SK-MEL-5 (cell line): Measurements from ENCODE around the gene CRYAB. TPM values are rescaled to one million over a fixed set of nuclear protein-coding genes. Genes with fewer than 3 reads are reported as not detected.

ENCODE experiments used
- DNase-seq: peaks from one replicate; pipeline ENCODE4 v3.0.0-alpha.2; 2016; ENCODE audit warnings: low read depth, low spot score
- in situ Hi-C: cut with HindIII; loops from 2 replicates; pipeline ENCODE4 v1.10.0; 2016; ENCODE audit warnings: low sequenced_read_pairs, high pct_unique_total_duplicates, low pct_unique_long_range_greater_than_20kb
- small RNA-seq, 2 experiments: library from RNA; depleted of rRNA; stranded (forward); fragments of <200 nt; gene quantifications; one replicate each; pipeline ENCODE3, GENCODE V24; 2014
- total RNA-seq: library from RNA; depleted of rRNA; stranded (reverse); fragments of >200 nt; shearing (Covaris generic); gene quantifications from 2 replicates; pipeline ENCODE4 v1.2.3, GENCODE V29; 2014; rRNA removed

CRYAB gene
- total RNA-seq, 1 experiment from 2014 or later, result 9.9 TPM

DNA sequence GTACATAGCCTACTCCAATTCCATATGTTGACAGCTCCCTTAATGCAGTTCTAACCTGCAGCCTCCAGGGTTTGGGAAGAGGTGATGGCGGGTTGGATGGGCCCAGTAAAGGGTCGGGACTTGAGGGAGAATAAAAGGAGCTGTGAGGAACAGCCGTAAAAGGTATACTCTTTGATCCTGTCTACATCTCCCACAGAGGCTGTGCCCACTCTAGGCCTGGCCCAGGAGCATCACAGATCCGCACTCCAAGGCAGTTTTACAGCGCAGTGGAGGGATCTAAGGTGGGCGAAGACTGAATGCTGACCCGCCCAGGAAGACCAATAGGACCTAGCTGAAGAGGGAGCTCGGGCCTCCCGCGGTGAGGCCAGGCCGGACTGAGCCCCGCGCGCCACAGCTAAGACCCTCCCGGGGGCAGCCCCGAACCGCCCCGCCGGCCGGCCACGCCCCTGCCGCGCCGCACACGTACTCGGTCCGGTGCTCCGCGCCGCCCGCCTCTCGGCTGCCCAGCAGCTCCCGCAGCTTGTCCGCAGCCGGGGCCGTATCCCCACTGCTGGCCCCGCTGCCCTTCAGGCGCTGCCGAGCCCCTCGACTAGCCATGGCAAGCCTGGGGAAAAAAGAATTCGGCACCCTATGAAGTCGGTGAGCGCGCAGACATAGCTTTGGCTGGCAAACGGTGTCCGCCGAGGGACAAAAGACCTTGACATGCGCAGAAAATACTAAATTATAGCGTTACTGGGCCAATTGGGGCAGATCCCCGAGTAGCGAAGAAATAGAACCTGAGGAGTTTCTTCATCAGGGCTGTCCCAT, 40.5 kb downstream of the CRYAB start, which contains the start of gene ALG9:
ALG9 (minus strand) TSS at position 696 of the 807 bp plus-strand sequence; CDS start at position 597, 99 bp downstream.
- peak; percentile 68 for DNase-seq
- in situ Hi-C loops, result no loop called here

DNA sequence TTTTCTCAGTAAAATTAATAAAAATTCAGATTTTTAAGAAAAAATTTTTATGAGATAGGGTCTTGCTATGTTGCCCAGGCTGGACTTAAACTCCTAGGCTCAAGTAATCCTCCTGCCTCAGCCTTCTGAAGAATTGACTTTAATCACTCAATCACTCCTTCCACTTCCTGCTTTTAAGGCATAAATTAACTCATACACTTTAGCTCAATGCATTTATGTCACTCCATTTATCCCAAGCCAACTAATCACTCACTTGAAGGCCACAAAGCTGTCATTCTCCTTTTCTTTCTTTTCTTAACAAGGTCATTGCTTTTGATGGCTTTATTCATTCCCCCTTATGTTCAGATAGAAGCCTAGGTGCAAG, 41.1 kb downstream of the CRYAB start:
- in situ Hi-C loops, result no loop called here

DNA sequence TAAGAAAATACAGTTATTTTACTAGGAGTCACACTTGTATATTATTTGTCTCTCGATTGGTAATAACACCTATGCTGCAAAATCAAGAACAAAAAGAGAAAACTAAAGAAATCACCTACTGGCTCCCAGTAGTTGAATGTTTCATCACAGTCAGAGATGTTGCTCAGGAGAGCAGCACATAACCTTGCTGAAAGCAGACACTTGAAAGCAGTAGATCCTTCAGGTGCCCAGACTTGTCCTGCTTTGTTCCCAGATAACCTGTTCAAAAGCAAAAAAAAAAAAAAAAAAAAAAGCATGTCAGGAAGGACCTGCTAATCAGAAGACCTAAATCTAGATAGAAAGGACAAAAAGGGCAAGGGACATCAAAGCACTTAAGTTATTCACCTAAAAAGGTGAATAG, 41.5 kb downstream of the CRYAB start:
- no peak for DNase-seq
- in situ Hi-C loops, result no loop called here

More for the DNA sequence above, 41.1 kb downstream of the CRYAB start:
- no peak for DNase-seq

DNA sequence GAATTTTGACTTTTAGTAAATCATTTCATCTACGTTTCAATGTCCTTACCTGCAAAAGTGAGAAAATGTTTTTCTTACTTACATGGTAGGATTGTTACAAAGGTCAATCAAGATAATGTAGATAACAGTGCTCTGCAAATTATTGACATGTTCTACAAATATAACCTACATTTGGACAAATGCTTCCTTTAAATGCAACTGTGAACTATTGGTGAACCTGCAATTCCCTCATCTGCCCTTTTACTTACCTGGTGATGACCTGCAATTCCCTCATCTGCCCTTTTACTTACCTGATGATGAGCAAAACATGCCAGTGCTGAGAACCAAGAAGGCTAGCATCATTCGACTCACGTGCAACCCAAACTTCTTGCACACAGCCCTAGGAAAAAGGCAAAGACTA, 51.3 kb downstream of the CRYAB start:
- in situ Hi-C loops, result no loop called here
- no peak for DNase-seq

Small RNA genes within 50 kb of the gene (small RNA-seq; reads per million reads assigned to genes)
- gene C11orf52, result 0 reads per million in 2 experiments
- 0 reads per million in 2 experiments for gene GNG5P3
- 0 to 0.10 reads per million in 2 experiments for gene RNA5SP351
- gene RPL37AP8, result 0 reads per million in 2 experiments

Other genes starting within 250 kb of the CRYAB start
- gene PPP2R1B, start 145.4 kb downstream of the CRYAB start, total RNA-seq, result 28.2 and 31.5 TPM in 2 replicates
- 33.6 and 39.0 TPM in 2 replicates for gene ALG9, start 40.2 kb downstream of the CRYAB start, total RNA-seq
- 2.0 and 2.2 TPM in 2 replicates for gene FDXACB1, start 32.6 kb downstream of the CRYAB start, total RNA-seq
- 39.3 and 40.6 TPM in 2 replicates for gene CFAP68, start 32.2 kb downstream of the CRYAB start, total RNA-seq
- not detected in 2 replicates for gene HSPB2, start 964 bp upstream of the CRYAB start, total RNA-seq
- not detected in 2 replicates for gene C11orf52, start 7.1 kb upstream of the CRYAB start, total RNA-seq
- 5.3 and 5.4 TPM in 2 replicates for gene DIXDC1, start 25.6 kb upstream of the CRYAB start, total RNA-seq
- gene DLAT, start 113.6 kb upstream of the CRYAB start, total RNA-seq, result 50.2 and 51.1 TPM in 2 replicates
- gene PIH1D2, start 162.2 kb upstream of the CRYAB start, total RNA-seq, result 1.1 TPM in 2 replicates
- gene NKAPD1, start 162.5 kb upstream of the CRYAB start, total RNA-seq, result 21.6 and 24.1 TPM in 2 replicates
- 73.0 and 82.7 TPM in 2 replicates for gene TIMM8B, start 175.0 kb upstream of the CRYAB start, total RNA-seq
- 169 and 200 TPM in 2 replicates for gene SDHD, start 175.1 kb upstream of the CRYAB start, total RNA-seq